ENCODE measurements around the gene SDK1. TPM values are rescaled to one million over a fixed set of nuclear protein-coding genes. Genes with fewer than 3 reads are reported as not detected.

Gene SDK1
- total RNA-seq, 1 donor from 2014 or later, result 5.4 TPM

DNA sequence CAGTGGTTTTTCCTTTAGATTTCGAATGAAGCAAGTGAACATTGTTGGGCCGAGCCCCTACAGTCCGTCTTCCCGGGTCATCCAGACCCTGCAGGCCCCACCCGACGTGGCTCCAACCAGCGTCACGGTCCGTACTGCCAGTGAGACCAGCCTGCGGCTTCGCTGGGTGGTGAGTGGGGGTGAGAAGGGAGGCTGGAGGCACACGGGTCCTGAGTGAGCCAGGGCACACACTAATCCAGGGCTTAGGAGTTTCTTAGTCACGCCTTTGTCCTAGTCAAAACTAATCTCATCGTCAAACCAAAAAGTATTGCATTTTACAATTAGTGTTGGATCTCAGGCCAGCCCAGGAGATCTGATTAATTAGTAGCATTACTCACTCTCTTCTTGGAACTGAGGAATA is 812.2 kb downstream of the SDK1 start:
- no peak for TF ChIP-seq CTCF (IDR thresholded peaks at IDR 0.05)
- no peaks in the 10 kb centered on the region for H3K4me1 Mint-ChIP-seq (ENCODE audit: unreplicated experiment)
- H3K36me3 Mint-ChIP-seq (ENCODE audit: unreplicated experiment), result no peaks in the 10 kb centered on the region
- H3K27me3 Mint-ChIP-seq (ENCODE audit: unreplicated experiment), result no peaks in the 10 kb centered on the region
- no peak overlapping the region for H3K27ac Mint-ChIP-seq (ENCODE audit: unreplicated experiment)
- peaks cover 6% of the 10 kb centered on the region for H3K9me3 Mint-ChIP-seq (ENCODE audit: unreplicated experiment)
- no peak for DNase-seq (ENCODE audit: extremely low spot score, unreplicated experiment)
- no peak overlapping the region for H3K4me3 Mint-ChIP-seq (ENCODE audit: unreplicated experiment)

- no peak for TF ChIP-seq CTCF (IDR thresholded peaks at IDR 0.05)
- no peak for DNase-seq (ENCODE audit: extremely low spot score, unreplicated experiment)
- no peaks in the 10 kb centered on the region for H3K4me1 Mint-ChIP-seq (ENCODE audit: unreplicated experiment)
- no peaks in the 10 kb centered on the region for H3K36me3 Mint-ChIP-seq (ENCODE audit: unreplicated experiment)
- H3K9me3 Mint-ChIP-seq (ENCODE audit: unreplicated experiment), result peaks cover 12% of the 10 kb centered on the region
- no peak overlapping the region for H3K27ac Mint-ChIP-seq (ENCODE audit: unreplicated experiment)
- no peak overlapping the region for H3K4me3 Mint-ChIP-seq (ENCODE audit: unreplicated experiment)
- H3K27me3 Mint-ChIP-seq (ENCODE audit: unreplicated experiment), result no peaks in the 10 kb centered on the region
Measured at GRCh38 chr7:4113976-4114375, 812.9 kb downstream of the SDK1 start.

DNA sequence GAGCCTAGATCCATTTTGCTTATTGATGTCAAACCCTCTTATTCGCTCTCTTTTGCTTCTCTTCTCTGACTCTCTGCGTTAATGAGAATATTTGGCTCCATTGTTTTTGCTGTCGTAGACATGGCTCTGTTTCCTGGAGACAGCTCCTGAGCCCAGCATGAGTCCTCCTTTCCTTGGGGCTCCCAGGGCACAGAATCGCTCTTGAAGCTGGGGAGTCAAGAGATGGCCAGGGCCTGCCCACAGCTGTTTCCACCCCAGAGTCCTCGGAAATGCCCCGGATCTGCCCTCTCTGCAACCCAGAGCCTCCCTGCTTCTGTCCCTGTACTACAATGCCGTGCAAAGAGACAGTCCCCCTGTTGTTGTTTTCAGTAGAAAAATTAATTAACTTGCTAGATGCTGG is 814.4 kb downstream of the SDK1 start:
- Mint-ChIP-seq H3K36me3 (ENCODE audit: unreplicated experiment) (peaks cover 6% of the 10 kb centered on the region), H3K27ac (ENCODE audit: unreplicated experiment) (no peak overlapping the region), H3K4me1 (ENCODE audit: unreplicated experiment) (no peaks in the 10 kb centered on the region), H3K4me3 (ENCODE audit: unreplicated experiment) (no peak overlapping the region), H3K9me3 (ENCODE audit: unreplicated experiment) (peaks cover 21% of the 10 kb centered on the region), H3K27me3 (ENCODE audit: unreplicated experiment) (no peaks in the 10 kb centered on the region)
- no peak for TF ChIP-seq CTCF (IDR thresholded peaks at IDR 0.05)
- DNase-seq (ENCODE audit: extremely low spot score, unreplicated experiment), result no peak

DNA sequence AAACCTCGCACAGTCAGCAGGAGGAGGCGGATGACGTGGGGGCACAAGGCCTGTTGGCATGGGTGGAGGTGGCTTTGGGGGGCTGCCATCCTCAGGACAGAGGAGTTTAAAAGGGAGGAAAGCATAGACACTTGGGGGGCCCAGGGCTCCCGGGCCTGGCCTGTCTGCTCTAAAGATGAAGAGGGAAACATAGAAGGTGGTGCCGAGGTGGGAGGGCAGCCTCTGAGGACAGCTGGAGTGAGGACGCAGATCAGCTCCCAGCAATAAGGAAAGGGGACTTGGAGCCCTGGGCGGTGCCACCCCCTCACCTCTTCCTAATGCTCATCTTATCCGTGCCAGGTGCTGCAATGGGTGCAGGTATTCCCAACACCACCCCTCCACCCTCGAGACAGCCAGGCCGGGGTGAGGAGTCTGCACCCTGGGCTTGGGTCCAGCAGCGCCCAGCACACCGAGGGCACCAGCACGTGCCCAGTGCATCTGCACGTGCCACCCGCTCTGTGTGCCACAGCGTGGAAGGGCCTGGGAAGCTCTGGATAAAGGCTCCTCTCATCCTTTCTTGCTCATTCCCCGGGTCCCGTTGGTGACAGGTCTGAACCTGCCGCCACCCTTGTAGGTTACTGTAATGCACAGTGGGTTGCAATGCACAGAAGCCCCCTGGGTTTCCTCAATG is 815.0 kb downstream of the SDK1 start:
- H3K9me3 Mint-ChIP-seq (ENCODE audit: unreplicated experiment), result peaks cover 22% of the 10 kb centered on the region
- H3K27ac Mint-ChIP-seq (ENCODE audit: unreplicated experiment), result no peak overlapping the region
- no peaks in the 10 kb centered on the region for H3K27me3 Mint-ChIP-seq (ENCODE audit: unreplicated experiment)
- TF ChIP-seq CTCF (IDR thresholded peaks at IDR 0.05), result no peak
- peaks cover 6% of the 10 kb centered on the region for H3K36me3 Mint-ChIP-seq (ENCODE audit: unreplicated experiment)
- H3K4me1 Mint-ChIP-seq (ENCODE audit: unreplicated experiment), result no peaks in the 10 kb centered on the region
- no peak overlapping the region for H3K4me3 Mint-ChIP-seq (ENCODE audit: unreplicated experiment)
- no peak for DNase-seq (ENCODE audit: extremely low spot score, unreplicated experiment)

GRCh38 chr7:4119848-4120247 is 818.8 kb downstream of the SDK1 start:
- TF ChIP-seq CTCF (IDR thresholded peaks at IDR 0.05), result no peak
- no peaks in the 10 kb centered on the region for H3K27me3 Mint-ChIP-seq (ENCODE audit: unreplicated experiment)

More at GRCh38 chr7:4119848-4120247, 818.8 kb downstream of the SDK1 start:
- peaks cover 2% of the 10 kb centered on the region for H3K4me1 Mint-ChIP-seq (ENCODE audit: unreplicated experiment)
- peaks cover 36% of the 10 kb centered on the region for H3K9me3 Mint-ChIP-seq (ENCODE audit: unreplicated experiment)
- no peak overlapping the region for H3K4me3 Mint-ChIP-seq (ENCODE audit: unreplicated experiment)
- H3K27ac Mint-ChIP-seq (ENCODE audit: unreplicated experiment), result no peak overlapping the region
- peaks cover 11% of the 10 kb centered on the region for H3K36me3 Mint-ChIP-seq (ENCODE audit: unreplicated experiment)
- DNase-seq (ENCODE audit: extremely low spot score, unreplicated experiment), result no peak

Measured in osteocyte (in vitro differentiated cells).